Astrocyte (in vitro differentiated cells and primary cell): Measurements from ENCODE around the gene CECR2. TPM values are rescaled to one million over a fixed set of nuclear protein-coding genes. Genes with fewer than 3 reads are reported as not detected.

Source experiments
- DNase-seq: peaks from one replicate; pipeline ENCODE4 v3.0.0-alpha.2; 2010; ENCODE audit warnings: low read depth
- FAIRE-seq: peaks from 2 replicates; lab custom pipeline; 2011; peaks lifted over from hg19 to GRCh38; lab: Jason Lieb, UNC
- H2AFZ ChIP-seq: 2 replicates; pipeline ENCODE4 v1.6.0; 2012; ENCODE audit warnings: low read depth, low read length, inconsistent platforms
- H3K27ac ChIP-seq: 2 replicates; pipeline ENCODE4 v1.5.1; 2011; ENCODE audit warnings: low read depth, low read length, inconsistent platforms
- H3K27me3 ChIP-seq: 2 replicates; pipeline ENCODE4 v1.6.0; 2011; ENCODE audit warnings: low read length, inconsistent platforms; ENCODE audit not compliant: insufficient read depth
- H3K36me3 ChIP-seq: 2 replicates; pipeline ENCODE4 v1.5.1; 2011; ENCODE audit warnings: low read length, inconsistent platforms; ENCODE audit not compliant: insufficient read depth
- H3K4me1 ChIP-seq: 2 replicates; pipeline ENCODE4 v1.5.1; 2011; ENCODE audit warnings: low read length, inconsistent platforms; ENCODE audit not compliant: insufficient read depth
- H3K4me2 ChIP-seq: 2 replicates; pipeline ENCODE4 v1.6.0; 2012; ENCODE audit warnings: low read length, inconsistent platforms
- H3K4me3 ChIP-seq: 2 replicates; pipeline ENCODE4 v1.5.1; 2011; ENCODE audit warnings: low read depth, mild to moderate bottlenecking, low read length, inconsistent platforms; ENCODE audit not compliant: insufficient read depth
- H3K79me2 ChIP-seq: 2 replicates; pipeline ENCODE4 v1.6.0; 2012; ENCODE audit warnings: mild to moderate bottlenecking, low read length, inconsistent platforms; ENCODE audit not compliant: insufficient read depth
- H3K9ac ChIP-seq: 2 replicates; pipeline ENCODE4 v1.6.0; 2012; ENCODE audit warnings: mild to moderate bottlenecking, low read length, inconsistent platforms
- H3K9me3 ChIP-seq: 2 replicates; pipeline ENCODE4 v1.5.1; 2012; ENCODE audit warnings: low read depth, mild to moderate bottlenecking, low read length, inconsistent platforms; ENCODE audit not compliant: insufficient read depth
- H4K20me1 ChIP-seq: 2 replicates; pipeline ENCODE4 v1.6.0; 2012; ENCODE audit warnings: low read length, inconsistent platforms; ENCODE audit not compliant: insufficient read depth
- H3K27ac Mint-ChIP-seq: one replicate; pipeline ENCODE4 v1.8.0; 2021; ENCODE audit warnings: mild to moderate bottlenecking, mixed read lengths; ENCODE audit not compliant: unreplicated experiment
- H3K27me3 Mint-ChIP-seq: one replicate; pipeline ENCODE4 v1.8.0; 2021; ENCODE audit warnings: low read depth, mixed read lengths; ENCODE audit not compliant: unreplicated experiment
- H3K36me3 Mint-ChIP-seq: one replicate; pipeline ENCODE4 v1.8.0; 2021; ENCODE audit warnings: low read depth, mixed read lengths; ENCODE audit not compliant: unreplicated experiment
- H3K4me1 Mint-ChIP-seq: one replicate; pipeline ENCODE4 v1.8.0; 2021; ENCODE audit warnings: low read depth, mixed read lengths; ENCODE audit not compliant: unreplicated experiment
- H3K4me3 Mint-ChIP-seq: one replicate; pipeline ENCODE4 v1.8.0; 2021; ENCODE audit warnings: mild to moderate bottlenecking, moderate library complexity, mixed read lengths; ENCODE audit not compliant: unreplicated experiment
- H3K9me3 Mint-ChIP-seq: one replicate; pipeline ENCODE4 v1.8.0; 2021; ENCODE audit warnings: mild to moderate bottlenecking, mixed read lengths; ENCODE audit not compliant: unreplicated experiment
- CTCF ChIP-seq: IDR thresholded peaks from 2 replicates; pipeline ENCODE4 v1.5.1; 2011; ENCODE audit warnings: low read depth, mild to moderate bottlenecking, inconsistent platforms, low read length, moderate library complexity; ENCODE audit not compliant: insufficient read depth
- EZH2 ChIP-seq: IDR thresholded peaks from 2 replicates; pipeline ENCODE4 v1.6.1; 2012; ENCODE audit warnings: mild to moderate bottlenecking, low read length, inconsistent platforms; ENCODE audit not compliant: insufficient read depth
- total RNA-seq: library from RNA; stranded (reverse); gene quantifications from 2 replicates; pipeline ENCODE4 v1.2.1, GENCODE V29; 2021

Gene CECR2
- total RNA-seq, 1 donor from 2014 or later: 15.7 TPM

DNA sequence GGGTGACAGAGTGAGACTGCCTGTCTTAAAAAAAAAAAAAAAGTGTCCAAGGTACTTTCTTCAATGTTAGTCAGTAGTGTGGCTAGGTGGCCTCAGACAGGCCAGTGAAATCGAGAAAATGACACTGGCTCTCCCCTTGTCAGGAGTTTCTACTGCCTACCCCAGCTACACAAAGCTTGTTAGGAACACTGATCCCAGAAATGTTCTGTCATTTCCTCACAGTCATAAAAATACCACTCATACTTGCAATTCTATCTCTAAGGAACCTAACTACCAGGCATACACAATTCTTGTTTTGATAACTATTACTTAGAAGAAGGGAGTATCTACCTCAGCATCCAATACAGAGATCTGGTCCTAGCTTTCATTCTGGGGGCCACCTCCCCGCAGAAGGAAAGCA, 228.0 kb downstream of the CECR2 start:
- Mint-ChIP-seq H3K36me3 (peaks cover 23% of the 10 kb centered on the region), H3K4me1 (peaks cover 3% of the 10 kb centered on the region), H3K27ac (peak overlapping the region; percentile 89), H3K4me3 (no peak overlapping the region), H3K9me3 (no peaks in the 10 kb centered on the region), H3K27me3 (no peaks in the 10 kb centered on the region)
- Histone ChIP-seq H3K4me3 (no peak overlapping the region), H2AFZ (no peak overlapping the region), H3K36me3 (peaks cover 56% of the 10 kb centered on the region), H3K9ac (no peak overlapping the region), H3K79me2 (peaks cover 4% of the 10 kb centered on the region), H3K9me3 (no peaks in the 10 kb centered on the region), H4K20me1 (peaks cover 25% of the 10 kb centered on the region), H3K4me1 (no peaks in the 10 kb centered on the region), H3K27me3 (no peaks in the 10 kb centered on the region), H3K27ac (no peak overlapping the region), H3K4me2 (no peak overlapping the region)
- TF ChIP-seq CTCF: no peak
- TF ChIP-seq EZH2: no peak
- no peak for FAIRE-seq
- peak; percentile 7 for DNase-seq

DNA sequence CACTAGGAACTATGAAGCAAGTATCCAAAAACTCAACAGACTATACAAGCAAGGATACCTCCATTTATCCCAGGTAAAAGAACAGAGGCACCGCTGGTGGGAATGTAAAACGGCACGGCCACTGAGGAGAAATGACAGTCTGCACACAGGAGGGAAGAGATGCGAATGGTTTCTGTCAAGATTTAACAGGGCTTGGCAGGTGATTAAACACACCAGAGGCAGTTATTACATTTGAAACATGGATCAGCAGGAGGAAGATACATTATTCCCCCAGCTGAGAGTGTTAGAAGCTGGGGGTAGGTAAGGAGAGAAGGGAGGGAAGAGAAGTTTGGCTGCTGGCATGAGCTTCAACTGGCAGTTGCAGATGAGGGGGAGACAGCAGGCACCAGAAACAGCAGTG, 229.1 kb downstream of the CECR2 start:
- no peak overlapping the region for H3K4me3 Mint-ChIP-seq
- H3K36me3 Mint-ChIP-seq: peaks cover 20% of the 10 kb centered on the region
- H3K4me1 Mint-ChIP-seq: peaks cover 3% of the 10 kb centered on the region
- Histone ChIP-seq H3K9me3 (no peaks in the 10 kb centered on the region), H3K27ac (no peak overlapping the region), H3K79me2 (peaks cover 13% of the 10 kb centered on the region), H4K20me1 (peaks cover 24% of the 10 kb centered on the region), H2AFZ (no peak overlapping the region), H3K27me3 (no peaks in the 10 kb centered on the region), H3K4me1 (no peaks in the 10 kb centered on the region), H3K9ac (no peak overlapping the region), H3K4me2 (no peak overlapping the region), H3K4me3 (no peak overlapping the region), H3K36me3 (peaks cover 48% of the 10 kb centered on the region)
- FAIRE-seq: no peak
- H3K9me3 Mint-ChIP-seq: no peaks in the 10 kb centered on the region
- no peak for DNase-seq
- no peak overlapping the region for H3K27ac Mint-ChIP-seq
- no peak for TF ChIP-seq EZH2
- H3K27me3 Mint-ChIP-seq: no peaks in the 10 kb centered on the region

DNA sequence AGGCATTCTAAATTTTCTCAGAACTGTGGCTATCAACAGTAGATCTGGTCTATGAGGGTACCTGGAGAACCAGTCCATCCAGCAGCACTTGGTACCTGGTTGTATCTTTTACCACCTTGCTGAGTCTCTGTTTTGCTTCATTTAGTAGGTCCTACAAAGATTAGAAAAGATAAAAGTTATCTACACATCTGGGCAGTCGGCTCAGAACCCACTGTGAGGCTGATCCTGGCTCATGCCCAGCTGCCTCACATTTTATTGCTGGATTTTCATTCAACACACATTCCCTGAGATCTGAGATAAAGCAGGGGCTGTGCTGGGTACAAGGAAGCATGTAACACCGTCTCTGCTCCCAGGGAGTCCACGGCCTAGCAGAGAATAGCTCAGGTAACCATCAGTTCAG, 231.8 kb downstream of the CECR2 start:
- no peak overlapping the region for H3K4me2 ChIP-seq
- H3K36me3 ChIP-seq: peaks cover 38% of the 10 kb centered on the region
- no peak overlapping the region for H3K4me3 ChIP-seq
- Mint-ChIP-seq H3K36me3 (peaks cover 17% of the 10 kb centered on the region), H3K4me3 (no peak overlapping the region), H3K27me3 (no peaks in the 10 kb centered on the region), H3K27ac (no peak overlapping the region), H3K4me1 (peaks cover 3% of the 10 kb centered on the region), H3K9me3 (no peaks in the 10 kb centered on the region)
- TF ChIP-seq CTCF: no peak
- H3K27me3 ChIP-seq: no peaks in the 10 kb centered on the region
- no peaks in the 10 kb centered on the region for H3K4me1 ChIP-seq
- no peak overlapping the region for H2AFZ ChIP-seq
- H3K79me2 ChIP-seq: peaks cover 30% of the 10 kb centered on the region
- no peaks in the 10 kb centered on the region for H3K9me3 ChIP-seq
- H3K27ac ChIP-seq: no peak overlapping the region
- no peak overlapping the region for H3K9ac ChIP-seq
- H4K20me1 ChIP-seq: peaks cover 38% of the 10 kb centered on the region
- DNase-seq: no peak
- FAIRE-seq: no peak
